HuH-7 (cell line): Measurements from ENCODE around the gene SYTL3.
A peak's percentile ranks its signal among the peaks of the same experiment; 100 is the strongest.
"Not testable (repeated sequence)": the region's sequence is repeated elsewhere in the genome, so short reads cannot be mapped to it uniquely, and the experiment has no call there.

Experiments used
- DNase-seq: peaks from one replicate; pipeline ENCODE4 v3.0.0; 2011; ENCODE audit warnings: low spot score

The SYTL3 gene

GRCh38 chr6:158665332-158665731, 15.5 kb downstream of the SYTL3 start:
- DNase-seq = no peak

DNA sequence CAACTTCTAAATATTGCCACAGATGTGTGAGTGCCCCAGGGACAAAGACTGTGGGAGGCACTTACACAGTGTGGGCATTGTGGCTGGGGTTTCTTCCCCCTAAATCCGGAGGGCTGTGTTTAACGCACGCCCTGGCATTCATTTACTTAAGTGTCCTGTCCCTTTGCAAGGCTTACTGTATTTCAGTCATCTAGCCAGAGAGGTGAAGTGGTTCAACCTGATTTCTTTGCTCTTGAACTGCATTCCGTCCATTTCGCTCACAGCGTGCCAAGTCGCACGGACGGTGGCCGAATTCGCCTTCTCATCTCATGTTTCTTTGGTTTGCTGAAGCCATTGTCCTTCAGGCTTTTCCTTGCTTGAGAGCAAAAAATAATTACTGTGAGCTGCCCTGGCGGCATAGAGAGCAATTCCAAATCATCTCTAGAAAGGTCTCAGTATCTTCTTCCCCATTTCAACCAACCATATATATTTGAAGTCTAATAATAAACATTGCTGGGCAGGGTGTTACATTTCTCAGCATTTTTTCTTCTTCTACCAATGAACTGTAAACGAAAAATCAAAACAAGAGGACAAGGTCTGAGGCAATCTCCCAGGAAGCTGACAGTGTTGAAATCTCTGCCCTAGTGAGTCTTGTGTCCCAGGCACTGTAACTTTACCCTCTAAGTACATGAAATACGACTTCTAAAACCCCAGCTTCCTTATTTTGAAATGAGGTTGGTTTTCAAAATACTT, 16.9 kb downstream of the SYTL3 start:
- DNase-seq = peak; percentile 47

DNA sequence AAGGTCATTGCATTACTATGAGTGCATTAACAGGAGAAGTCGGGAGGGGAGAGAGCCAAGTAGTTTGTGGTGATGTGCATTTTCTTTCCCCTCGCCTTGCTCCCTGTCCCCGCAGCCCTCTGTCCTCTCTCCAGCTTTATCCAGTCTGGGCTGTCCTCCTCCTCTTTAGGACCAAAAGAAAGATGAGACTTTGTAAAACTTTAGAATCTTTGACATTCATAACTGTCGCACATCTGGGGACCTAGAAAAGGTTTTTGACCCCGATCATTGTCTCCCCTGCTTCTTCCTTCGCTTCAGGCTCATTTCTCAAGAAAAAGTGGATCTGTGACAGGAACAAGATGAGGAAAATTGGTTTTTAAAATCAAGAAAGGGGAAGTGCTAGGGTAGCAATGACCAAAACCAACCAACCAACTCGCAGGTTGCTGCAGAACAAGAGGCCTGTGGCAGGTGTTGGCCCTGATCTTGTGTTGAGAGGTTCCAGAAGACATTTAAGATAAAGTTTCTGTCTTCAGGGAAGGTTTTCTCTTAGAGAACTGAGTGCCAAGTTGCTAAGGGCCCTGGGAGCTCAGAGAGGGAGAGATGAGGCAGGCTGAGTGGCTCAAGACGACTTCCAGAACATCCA, 17.6 kb downstream of the SYTL3 start:
- no peak for DNase-seq

- no peak for DNase-seq
Measured at GRCh38 chr6:158668707-158669103, 18.9 kb downstream of the SYTL3 start.

GRCh38 chr6:158669145-158670035, 19.5 kb downstream of the SYTL3 start:
- no peak for DNase-seq

DNA sequence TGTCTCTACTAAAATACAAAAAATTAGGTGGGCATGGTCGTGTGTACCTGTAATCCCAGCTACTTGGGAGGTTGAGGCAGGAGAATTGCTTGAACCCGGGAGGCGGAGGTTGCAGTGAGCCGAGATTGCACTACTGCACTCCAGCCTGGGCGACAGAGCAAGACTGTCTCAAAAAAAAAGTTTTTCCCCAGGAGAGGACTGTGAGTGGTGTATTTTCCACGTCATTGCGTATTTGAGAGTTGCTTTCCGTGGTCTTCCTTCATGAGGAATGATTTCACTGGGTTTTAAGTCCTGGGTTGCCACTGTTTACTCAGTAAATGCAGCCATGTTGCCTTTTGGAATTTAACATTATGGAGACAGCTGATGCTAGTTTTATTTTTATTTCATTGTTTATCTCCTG, 22.3 kb downstream of the SYTL3 start:
- not testable (repeated sequence) for DNase-seq

DNA sequence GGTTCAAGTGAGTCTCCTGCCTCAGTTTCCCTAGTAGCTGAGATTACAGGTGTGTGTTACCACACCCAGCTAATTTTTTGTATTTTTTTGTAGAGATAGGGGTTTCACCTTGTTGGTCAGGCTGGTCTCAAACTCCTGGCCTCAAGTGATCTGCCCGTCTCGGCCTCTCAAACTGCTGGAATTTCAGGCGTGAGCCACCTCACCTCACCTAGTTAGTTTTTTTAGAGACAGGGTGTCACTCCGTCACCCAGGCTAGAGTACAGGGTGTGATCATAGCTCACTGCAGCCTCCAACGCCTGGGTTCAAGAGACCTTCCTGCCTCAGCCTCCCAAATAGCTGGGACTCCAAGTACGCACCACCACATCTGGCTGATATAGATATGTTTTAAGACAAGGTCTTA, 22.9 kb downstream of the SYTL3 start:
- no peak for DNase-seq

DNA sequence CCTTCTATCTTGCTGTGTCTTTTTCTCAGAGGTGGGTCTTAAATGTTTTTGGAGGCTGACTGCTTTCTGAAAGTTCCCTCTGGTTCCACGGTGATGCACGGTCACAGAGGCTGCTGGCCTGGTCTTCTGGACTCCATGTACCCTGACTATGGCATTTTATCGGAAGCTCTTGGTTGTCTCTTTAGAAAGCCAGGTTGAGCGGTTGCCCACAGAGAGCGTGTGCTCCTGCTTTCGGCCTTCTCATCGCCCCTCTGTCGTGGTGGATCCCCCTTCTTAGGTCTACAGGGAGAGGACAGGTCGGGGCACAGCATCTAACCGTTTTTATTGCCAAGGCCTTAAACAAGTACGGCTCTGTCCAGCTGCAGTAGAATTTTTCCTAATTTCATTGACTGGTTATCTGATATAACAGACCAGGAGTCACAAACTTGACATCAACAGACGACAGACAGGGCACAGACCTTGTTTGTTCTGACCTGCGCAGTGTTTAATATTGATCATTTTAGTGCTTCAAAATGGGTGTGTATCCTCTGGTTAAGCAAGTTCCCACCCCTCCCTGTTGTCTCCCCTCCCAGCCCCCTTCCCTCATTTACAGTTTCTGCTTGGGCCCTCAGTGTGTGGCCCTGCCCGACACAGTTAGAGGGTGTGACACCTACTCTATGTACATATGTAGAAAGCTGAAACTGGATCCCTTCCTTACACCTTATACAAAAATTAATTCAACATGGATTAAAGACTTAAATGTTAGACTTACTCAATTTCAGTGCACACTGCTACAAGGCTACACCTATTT, 24.7 kb downstream of the SYTL3 start:
- no peak for DNase-seq

DNA sequence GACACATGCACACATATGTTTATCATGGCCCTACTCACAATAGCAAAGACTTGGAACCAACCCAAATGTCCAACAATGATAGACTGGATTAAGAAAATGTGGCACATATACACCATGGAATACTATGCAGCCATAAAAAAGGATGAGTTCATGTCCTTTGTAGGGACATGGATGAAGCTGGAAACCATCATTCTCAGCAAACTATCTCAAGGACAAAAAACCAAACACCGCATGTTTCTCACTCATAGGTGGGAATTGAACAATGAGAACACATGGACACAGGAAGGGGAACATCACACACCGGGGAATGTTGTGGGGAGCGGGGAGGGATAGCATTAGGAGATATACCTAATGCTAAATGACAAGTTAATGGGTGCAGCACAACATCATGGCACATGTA, 27.2 kb downstream of the SYTL3 start:
- not testable (repeated sequence) for DNase-seq

DNA sequence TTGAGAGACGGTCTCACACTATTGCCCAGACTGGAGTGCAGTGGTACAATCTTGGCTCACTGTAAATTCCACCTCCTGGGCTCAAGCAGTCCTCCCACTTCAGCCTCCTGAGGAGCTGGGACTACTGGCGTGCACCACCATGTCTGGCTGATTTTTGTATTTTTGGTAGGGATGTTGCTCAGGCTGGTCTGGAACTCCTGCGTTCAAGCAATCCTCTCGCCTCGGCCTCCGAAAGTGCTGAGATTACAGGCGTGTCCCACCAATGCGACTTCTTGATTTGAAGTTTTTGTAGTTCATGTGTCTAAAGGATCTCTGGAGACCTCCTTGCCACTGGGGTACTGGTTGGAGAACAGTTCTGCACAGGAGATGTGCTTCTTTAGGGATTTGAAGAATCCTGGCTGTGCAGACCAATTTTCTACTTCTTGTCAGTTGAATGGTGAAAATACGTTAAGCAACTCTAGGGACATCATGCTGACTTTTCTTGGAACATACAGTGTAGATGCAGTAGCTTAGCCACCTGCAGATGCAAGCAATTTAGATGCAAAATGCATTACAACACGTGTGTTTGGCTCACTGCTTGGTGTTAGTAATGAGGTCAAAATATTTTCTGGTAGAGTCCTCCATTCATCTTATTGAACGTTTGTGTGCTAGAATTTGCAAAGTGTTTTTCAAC, 28.2 kb downstream of the SYTL3 start:
- DNase-seq = no peak

- no peak for DNase-seq
Measured at GRCh38 chr6:158680015-158680414, 30.2 kb downstream of the SYTL3 start.

DNA sequence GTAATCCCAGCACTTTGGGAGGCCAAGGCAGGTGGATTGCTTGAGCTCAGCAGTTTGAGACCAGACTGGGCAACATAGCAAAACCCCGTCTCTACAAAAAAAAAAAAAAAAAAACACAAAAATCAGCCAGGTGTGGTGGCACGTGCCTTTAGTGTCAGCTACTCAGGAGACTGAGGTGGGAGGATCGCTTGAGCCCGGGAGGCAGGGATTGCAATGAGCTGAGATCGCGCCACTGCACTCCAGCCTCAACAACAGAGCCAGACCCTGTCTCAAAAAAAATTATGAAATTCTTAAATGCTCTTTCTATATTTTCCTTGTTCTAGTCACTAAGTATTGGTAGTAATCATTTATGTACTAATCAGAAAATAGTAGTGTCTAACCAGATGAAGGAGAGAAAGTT, 30.6 kb downstream of the SYTL3 start:
- no peak for DNase-seq

- DNase-seq = no peak
Measured at GRCh38 chr6:158684311-158684710, 34.5 kb downstream of the SYTL3 start.

DNA sequence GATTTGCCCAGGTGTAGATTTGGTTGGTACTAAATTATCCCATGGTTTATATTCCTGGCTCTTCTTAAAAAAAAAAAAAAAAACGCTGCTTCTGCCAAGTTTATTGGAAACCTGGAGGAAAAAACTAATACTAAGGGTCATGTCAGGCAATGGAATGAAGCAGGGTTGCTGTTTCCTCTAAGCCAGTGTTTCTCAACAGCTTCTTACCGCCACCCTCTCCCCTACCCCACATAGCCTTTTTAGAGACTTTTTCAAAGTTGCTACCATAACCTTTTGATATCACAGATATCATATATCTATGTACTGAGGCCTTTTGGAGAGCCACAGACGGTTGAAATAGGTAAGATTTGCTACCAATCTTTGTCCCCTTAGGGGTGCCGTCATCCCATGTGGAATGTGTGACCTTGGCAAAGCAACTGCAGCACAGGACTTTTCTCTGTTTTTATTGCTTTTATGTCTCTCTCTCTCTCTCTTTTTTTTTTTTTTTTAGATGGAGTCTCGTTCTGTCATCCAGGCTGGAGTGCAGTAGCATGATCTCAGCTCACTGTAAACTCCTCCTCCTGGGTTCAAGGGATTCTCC, 35.0 kb downstream of the SYTL3 start:
- DNase-seq = no peak

DNA sequence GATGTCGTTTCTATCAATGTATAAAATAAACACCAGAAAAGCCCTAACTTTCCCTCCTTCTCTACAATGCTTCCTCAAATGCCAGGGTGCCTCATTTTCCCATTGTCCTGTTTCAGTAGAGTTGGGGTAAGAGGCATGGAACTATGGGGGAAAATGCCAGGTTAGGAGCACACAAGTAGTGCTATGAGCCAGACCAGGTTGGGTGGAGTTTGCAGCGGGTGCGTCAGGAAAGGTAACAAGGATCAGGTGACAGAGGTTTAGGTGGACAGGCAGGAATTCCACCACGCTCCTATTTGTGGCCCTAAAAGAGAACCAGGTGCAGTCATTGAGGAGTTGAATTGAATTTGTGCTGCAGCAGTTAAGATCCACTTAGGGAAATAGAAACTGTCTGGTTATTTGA, 36.5 kb downstream of the SYTL3 start:
- no peak for DNase-seq

- DNase-seq = no peak
Measured at GRCh38 chr6:158686791-158687381, 37.0 kb downstream of the SYTL3 start.

DNA sequence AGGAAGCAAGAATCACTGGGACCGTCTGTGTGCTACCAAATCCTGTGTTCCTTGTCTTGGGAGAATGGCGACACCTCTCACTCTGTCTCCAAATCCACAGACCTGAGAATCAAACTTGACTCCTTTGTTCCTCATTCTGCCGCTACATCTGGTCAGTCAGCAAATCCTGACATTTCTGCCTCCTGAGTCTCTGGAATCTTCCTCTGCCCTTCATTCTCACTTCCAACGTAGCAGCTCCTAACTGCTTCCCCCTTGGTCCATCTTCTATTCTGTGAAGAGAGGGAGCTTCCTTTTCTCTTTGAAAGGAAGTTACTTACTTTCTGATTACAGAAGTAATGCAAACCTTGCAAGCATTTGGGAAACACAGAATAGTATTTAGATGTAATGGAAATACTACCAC, 37.7 kb downstream of the SYTL3 start:
- DNase-seq = no peak

- DNase-seq = no peak
Measured at GRCh38 chr6:158688860-158689259, 39.0 kb downstream of the SYTL3 start.

DNA sequence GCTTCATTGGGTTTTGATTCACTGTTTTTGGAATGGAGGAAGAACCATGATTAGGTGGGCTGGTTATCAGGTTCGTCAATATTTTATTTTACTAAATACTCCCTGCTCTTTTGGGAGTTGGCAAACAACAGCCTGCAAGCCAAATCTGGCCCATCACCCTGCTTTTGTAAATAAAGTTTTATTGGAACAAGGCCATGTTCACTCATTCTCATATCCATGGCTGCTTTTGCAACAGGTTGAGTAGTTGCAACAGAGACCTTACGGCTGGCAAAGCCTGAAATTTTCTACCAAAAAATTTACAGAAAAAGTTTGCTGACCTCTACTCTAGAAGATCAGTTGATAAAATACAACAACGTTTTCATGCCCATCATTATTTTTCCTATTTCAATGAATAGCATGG, 45.1 kb downstream of the SYTL3 start:
- no peak for DNase-seq

- DNase-seq = no peak
Measured at GRCh38 chr6:158697811-158698210, 48.0 kb downstream of the SYTL3 start.

- no peak for DNase-seq
Measured at GRCh38 chr6:158698931-158699330, 49.1 kb downstream of the SYTL3 start.
